Activated CD4-positive, alpha-beta T cell treated with anti-CD3 and anti-CD28 coated beads for 48 hours (primary cell): Measurements from ENCODE around the gene NKD2.

Experiments used
- DNase-seq: peaks from one replicate; pipeline ENCODE4 v3.0.0-alpha.2; 2020

NKD2 gene

GRCh38 chr5:1032011-1032410, 23.4 kb downstream of the NKD2 start:
- no peak for DNase-seq

- no peak for DNase-seq
Measured at GRCh38 chr5:1032551-1033027, 24.0 kb downstream of the NKD2 start.

- DNase-seq: no peak
Measured at GRCh38 chr5:1033178-1033577, 24.6 kb downstream of the NKD2 start.

GRCh38 chr5:1033606-1034420, 25.2 kb downstream of the NKD2 start:
- no peak for DNase-seq

GRCh38 chr5:1034421-1034905, 25.9 kb downstream of the NKD2 start:
- DNase-seq: no peak

- DNase-seq: no peak
Measured at GRCh38 chr5:1034986-1035385, 26.4 kb downstream of the NKD2 start.

- no peak for DNase-seq
Measured at GRCh38 chr5:1035421-1036405, 27.1 kb downstream of the NKD2 start.

GRCh38 chr5:1036504-1037122, 28.0 kb downstream of the NKD2 start:
- no peak for DNase-seq

GRCh38 chr5:1037123-1037670, 28.6 kb downstream of the NKD2 start:
- no peak for DNase-seq

- DNase-seq: no peak
Measured at GRCh38 chr5:1037671-1038416, 29.2 kb downstream of the NKD2 start.

- DNase-seq: no peak
Measured at GRCh38 chr5:1038417-1039209, 30.0 kb downstream of the NKD2 start.

- no peak for DNase-seq
Measured at GRCh38 chr5:1039210-1039548, 30.6 kb downstream of the NKD2 start.

GRCh38 chr5:1039706-1040260, 31.2 kb downstream of the NKD2 start:
- DNase-seq: no peak

GRCh38 chr5:1040571-1040970, 32.0 kb downstream of the NKD2 start:
- DNase-seq: no peak

GRCh38 chr5:1041225-1042143, 32.9 kb downstream of the NKD2 start:
- no peak for DNase-seq

- DNase-seq: no peak
Measured at GRCh38 chr5:1042626-1043025, 34.0 kb downstream of the NKD2 start.

GRCh38 chr5:1043327-1043726, 34.7 kb downstream of the NKD2 start:
- no peak for DNase-seq

GRCh38 chr5:1044117-1044516, 35.5 kb downstream of the NKD2 start:
- DNase-seq: no peak

GRCh38 chr5:1045960-1046560, 37.5 kb downstream of the NKD2 start:
- DNase-seq: no peak
